Measurements from ENCODE around the gene C11orf58. TPM values are rescaled to one million over a fixed set of nuclear protein-coding genes. Genes with fewer than 3 reads are reported as not detected.
A peak's percentile ranks its signal among the peaks of the same experiment; 100 is the strongest.

The C11orf58 gene
- total and polyA plus RNA-seq, 2 donors (not counting 1 experiment from before 2014, with no cell fraction given): 28.8 to 125 TPM

- Mint-ChIP-seq H3K27me3 (no peaks in the 10 kb centered on the region), H3K4me1 (no peaks in the 10 kb centered on the region), H3K27ac (no peak overlapping the region), H3K4me3 (no peak overlapping the region), H3K9me3 (ENCODE audit: insufficient read depth) (no peaks in the 10 kb centered on the region)
- no peaks in the 10 kb centered on the region for H4K20me1 ChIP-seq (ENCODE audit: control insufficient read depth, insufficient read depth, low read length, poor library complexity, severe bottlenecking)
- H3K79me2 ChIP-seq (ENCODE audit: control insufficient read depth, insufficient read depth, low read length): no peaks in the 10 kb centered on the region
- ChIA-PET CTCF (interaction anchor here (0.5 to 1.0 kb wide), 2 partner anchors 12 to 1307 kb away, joined by 3 to 4 read pairs; no protein-coding TSS in a partner anchor), POLR2A (no interaction called here)
- no peak overlapping the region for H3K4me3 ChIP-seq (ENCODE audit: control extremely low read depth in 1 of 5, extremely low read depth in 1 of 5, insufficient read depth in 1 of 5, low read depth in 2 of 5, low read length in 4 of 5)
- H3K36me3 ChIP-seq (replicated peaks in 1 of 2; ENCODE audit: control extremely low read depth in 1 of 2, control insufficient read depth in 1 of 2, extremely low read depth in 1 of 2, insufficient read depth in 2 of 2, low read length in 1 of 2): no peaks in the 10 kb centered on the region
- no peak for DNase-seq
- H3K4me1 ChIP-seq (ENCODE audit: control insufficient read depth in 2 of 2, insufficient read depth in 2 of 2, low read length in 2 of 2): no peaks in the 10 kb centered on the region
- intact Hi-C loops (cut with micrococcal nuclease): no loop called here
- no peak overlapping the region for H3K9ac ChIP-seq (ENCODE audit: low read length)
- H3K4me2 ChIP-seq (replicated peaks; ENCODE audit: low read depth, low read length, poor library complexity, severe bottlenecking): no peak overlapping the region
- H3K9me3 ChIP-seq (ENCODE audit: control extremely low read depth in 1 of 3, control insufficient read depth in 2 of 3, insufficient read depth in 1 of 3, low read length in 2 of 3): no peaks in the 10 kb centered on the region
- no peak overlapping the region for H3K27ac ChIP-seq (ENCODE audit: low read length in 2 of 2)
- no CpG with 5 or more reads among the region's 8 CpGs for WGBS (ENCODE audit: insufficient coverage)
- TF ChIP-seq CTCF (IDR thresholded peaks at IDR 0.05) (no peak), EZH2 (IDR thresholded peaks at IDR 0.05; ENCODE audit: borderline replicate concordance, insufficient read depth, low read depth, low read length, poor library complexity, severe bottlenecking) (no peak)
- no peaks in the 10 kb centered on the region for H3K27me3 ChIP-seq (replicated peaks in 1 of 4; ENCODE audit: control extremely low read depth in 1 of 4, control insufficient read depth in 3 of 4, insufficient read depth in 4 of 4, low read length in 3 of 4)
- peak overlapping the region; percentile 49 for H2AFZ ChIP-seq (ENCODE audit: insufficient read depth, low read depth, low read length, poor library complexity, severe bottlenecking)
- no peak for ATAC-seq (ENCODE audit: low read depth)
Measured at GRCh38 chr11:16795146-16795545, 56.7 kb downstream of the C11orf58 start.

DNA sequence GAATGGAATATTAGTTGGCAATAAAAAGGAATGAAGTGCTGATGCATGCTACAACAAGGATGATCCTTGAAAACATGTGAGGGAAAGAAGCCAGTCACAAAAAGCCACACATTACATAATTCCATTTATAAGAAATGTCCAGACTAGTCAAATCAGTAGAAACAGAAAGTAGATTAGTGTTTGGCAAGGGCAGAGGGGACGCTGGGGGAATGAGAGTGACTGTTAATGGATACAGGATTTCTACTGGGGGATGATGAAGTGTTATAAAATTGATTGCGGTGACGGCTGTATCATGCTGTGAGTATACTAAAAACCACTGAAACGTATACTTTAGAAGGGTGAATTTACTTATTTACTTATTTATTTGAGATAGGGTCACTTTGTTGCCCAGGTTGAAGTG is 57.9 kb downstream of the C11orf58 start:
- no peaks in the 10 kb centered on the region for H3K36me3 ChIP-seq (replicated peaks in 1 of 2; ENCODE audit: control extremely low read depth in 1 of 2, control insufficient read depth in 1 of 2, extremely low read depth in 1 of 2, insufficient read depth in 2 of 2, low read length in 1 of 2)
- no peaks in the 10 kb centered on the region for H3K9me3 Mint-ChIP-seq (ENCODE audit: insufficient read depth)
- no peaks in the 10 kb centered on the region for H3K27me3 ChIP-seq (replicated peaks in 1 of 4; ENCODE audit: control extremely low read depth in 1 of 4, control insufficient read depth in 3 of 4, insufficient read depth in 4 of 4, low read length in 3 of 4)
- no peak overlapping the region for H3K4me3 Mint-ChIP-seq
- H3K9ac ChIP-seq (ENCODE audit: low read length): no peak overlapping the region
- H4K20me1 ChIP-seq (ENCODE audit: control insufficient read depth, insufficient read depth, low read length, poor library complexity, severe bottlenecking): no peaks in the 10 kb centered on the region
- no peaks in the 10 kb centered on the region for H3K4me1 Mint-ChIP-seq
- no peak overlapping the region for H3K27ac ChIP-seq (ENCODE audit: low read length in 2 of 2)
- ChIA-PET POLR2A (no interaction called here), CTCF (interaction anchor here (2.2 kb wide), 1 partner anchor 10 kb away, joined by 19 read pairs; no protein-coding TSS in a partner anchor)
- H3K27ac Mint-ChIP-seq: no peak overlapping the region
- no peaks in the 10 kb centered on the region for H3K4me1 ChIP-seq (ENCODE audit: control insufficient read depth in 2 of 2, insufficient read depth in 2 of 2, low read length in 2 of 2)
- H3K79me2 ChIP-seq (ENCODE audit: control insufficient read depth, insufficient read depth, low read length): no peaks in the 10 kb centered on the region
- no peak overlapping the region for H3K4me2 ChIP-seq (replicated peaks; ENCODE audit: low read depth, low read length, poor library complexity, severe bottlenecking)
- TF ChIP-seq EZH2 (IDR thresholded peaks at IDR 0.05; ENCODE audit: borderline replicate concordance, insufficient read depth, low read depth, low read length, poor library complexity, severe bottlenecking) (no peak), CTCF (IDR thresholded peaks at IDR 0.05) (no peak)
- H3K4me3 ChIP-seq (ENCODE audit: control extremely low read depth in 1 of 5, extremely low read depth in 1 of 5, insufficient read depth in 1 of 5, low read depth in 2 of 5, low read length in 4 of 5): no peak overlapping the region
- intact Hi-C loops (cut with micrococcal nuclease): no loop called here
- H2AFZ ChIP-seq (ENCODE audit: insufficient read depth, low read depth, low read length, poor library complexity, severe bottlenecking): no peak overlapping the region
- no peak for DNase-seq
- H3K9me3 ChIP-seq (ENCODE audit: control extremely low read depth in 1 of 3, control insufficient read depth in 2 of 3, insufficient read depth in 1 of 3, low read length in 2 of 3): no peaks in the 10 kb centered on the region
- H3K27me3 Mint-ChIP-seq: no peaks in the 10 kb centered on the region
- no peak for ATAC-seq (ENCODE audit: low read depth)
- 86% methylated on average over 1 of the region's 4 CpGs for WGBS (ENCODE audit: insufficient coverage)
